Head of caudate nucleus (tissue), 42 donors: ENCODE data around the gene MAPK12.
A peak's percentile ranks its signal among the peaks of the same experiment; 100 is the strongest.

Experiments used
- DNase-seq, 42 donors: peaks; one replicate each; pipeline versions ENCODE4 v3.0.0 to v3.0.0-alpha.2; 2020 to 2021; ENCODE audit warnings: mixed read lengths in 7 of 42
- intact Hi-C: fragments of 100-400 bp; cut with DNase I; formaldehyde crosslinking; loops from one replicate; pipeline ENCODE4 v1.15.0; 2022

MAPK12 gene

GRCh38 chr22:50261615-50262459, at the start of gene MAPK12:
Gene MAPK12 (minus strand): TSS chr22:50261683. CDS start chr22:50261509, 174 bp downstream.
- peak in 3 of 42 donors; percentile 36 to 40 (median 37) for DNase-seq
- intact Hi-C loops: no loop called here

- intact Hi-C loops: no loop called here
- DNase-seq: no peak
These were observed 49.5 kb upstream of the MAPK12 start for GRCh38 chr22:50310949-50311444.

GRCh38 chr22:50310031-50310722, 48.7 kb upstream of the MAPK12 start:
- intact Hi-C loops: no loop called here
- no peak for DNase-seq

- no peak for DNase-seq
- intact Hi-C loops: no loop called here
These were observed 48.1 kb upstream of the MAPK12 start for GRCh38 chr22:50309601-50309991.

GRCh38 chr22:50308986-50309600, 47.6 kb upstream of the MAPK12 start:
- DNase-seq: peak in 1 of 42 donors; percentile 16
- intact Hi-C loops: no loop called here

GRCh38 chr22:50308597-50308935, 47.1 kb upstream of the MAPK12 start:
- DNase-seq: peak in 39 of 42 donors; percentile 44 to 80 (median 68)
- intact Hi-C loops: no loop called here

DNA sequence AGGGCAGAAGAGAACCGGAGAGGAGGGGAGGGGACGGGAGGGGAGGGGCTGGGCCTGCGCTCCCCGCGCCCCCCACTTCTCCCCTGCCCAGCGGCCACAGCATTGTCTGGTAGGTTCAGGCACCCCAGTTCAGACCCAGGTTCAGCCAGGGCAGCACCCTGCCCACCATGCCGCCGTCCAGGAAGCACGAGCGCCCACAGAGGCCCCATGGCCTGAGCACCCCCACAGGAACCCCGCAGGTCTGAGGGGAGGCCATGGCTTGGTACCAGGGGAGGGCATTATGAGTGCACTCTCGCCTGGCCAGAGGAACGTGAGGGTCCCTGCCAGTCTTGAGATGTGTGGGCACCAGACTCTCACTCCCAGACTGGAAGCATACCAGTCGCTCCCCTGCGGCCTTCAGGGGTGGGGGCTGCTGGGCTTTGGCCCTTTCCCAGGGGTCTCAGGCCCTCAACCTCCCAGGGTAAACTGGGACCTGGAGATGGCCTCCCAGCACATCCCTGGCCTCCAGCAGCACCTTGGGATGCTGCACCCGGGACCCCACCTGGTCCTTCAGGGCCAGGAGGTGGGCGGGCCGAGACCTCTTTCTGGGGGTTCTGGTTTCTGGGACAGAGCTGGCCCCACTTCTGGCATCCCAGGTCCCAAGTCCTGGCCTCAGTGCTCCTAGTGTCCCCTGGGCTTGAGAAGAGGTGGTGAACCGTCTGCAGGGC, 46.6 kb upstream of the MAPK12 start:
- intact Hi-C loops: no loop called here

GRCh38 chr22:50306753-50307749, 45.6 kb upstream of the MAPK12 start, which contains the start of gene PLXNB2:
Gene PLXNB2 (minus strand): TSS chr22:50307646. CDS start chr22:50290584, 17,062 bp downstream.
- intact Hi-C loops: no loop called here
- DNase-seq: peak; percentile 45 to 91 (median 82)

More for the DNA sequence above, 46.6 kb upstream of the MAPK12 start:
- DNase-seq: peak in 4 of 42 donors; percentile 13 to 42 (median 28)

DNA sequence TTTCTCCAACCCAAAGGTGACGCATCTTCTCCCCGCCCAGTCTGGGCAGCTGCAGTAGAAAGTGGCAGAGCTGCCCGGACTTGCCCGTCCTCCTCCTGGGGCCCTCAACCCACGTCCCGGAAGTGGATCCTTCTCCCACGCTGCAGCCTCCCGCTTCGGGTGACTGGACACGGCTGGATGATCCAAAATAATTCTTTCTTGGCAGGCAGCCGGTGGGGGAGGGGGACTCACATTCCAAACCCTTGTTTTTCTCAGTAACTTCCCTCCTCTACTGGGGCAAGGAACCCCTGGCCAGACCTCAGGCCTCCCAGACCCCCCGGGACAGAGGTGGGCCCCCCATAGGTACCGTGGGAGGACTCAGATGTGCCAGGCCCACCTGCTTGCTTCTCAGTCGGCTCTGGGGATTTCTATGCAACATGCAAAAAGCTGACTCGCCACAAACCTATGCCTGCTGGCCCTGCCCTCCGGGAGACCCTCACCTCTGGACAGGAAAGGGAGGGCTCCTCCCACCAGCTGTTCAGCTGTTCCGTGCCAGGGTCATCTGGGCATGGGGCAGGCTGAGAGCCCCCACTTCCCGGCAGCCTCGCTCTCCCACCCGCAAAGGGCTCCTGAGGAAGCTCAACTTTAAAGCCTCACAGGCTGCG, 44.6 kb upstream of the MAPK12 start:
- DNase-seq: peak in 35 of 42 donors; percentile 38 to 88 (median 59)
- intact Hi-C loops: no loop called here

- intact Hi-C loops: no loop called here
- DNase-seq: no peak
These were observed 44.0 kb upstream of the MAPK12 start for GRCh38 chr22:50305393-50305922.

- peak in 30 of 42 donors; percentile 31 to 78 (median 52) for DNase-seq
- intact Hi-C loops: no loop called here
These were observed 43.3 kb upstream of the MAPK12 start for GRCh38 chr22:50304528-50305392.

GRCh38 chr22:50303848-50304527, 42.5 kb upstream of the MAPK12 start:
- intact Hi-C loops: no loop called here
- DNase-seq: peak in 23 of 42 donors; percentile 31 to 73 (median 55)

- intact Hi-C loops: no loop called here
These were observed 42.0 kb upstream of the MAPK12 start for GRCh38 chr22:50303515-50303847.

DNA sequence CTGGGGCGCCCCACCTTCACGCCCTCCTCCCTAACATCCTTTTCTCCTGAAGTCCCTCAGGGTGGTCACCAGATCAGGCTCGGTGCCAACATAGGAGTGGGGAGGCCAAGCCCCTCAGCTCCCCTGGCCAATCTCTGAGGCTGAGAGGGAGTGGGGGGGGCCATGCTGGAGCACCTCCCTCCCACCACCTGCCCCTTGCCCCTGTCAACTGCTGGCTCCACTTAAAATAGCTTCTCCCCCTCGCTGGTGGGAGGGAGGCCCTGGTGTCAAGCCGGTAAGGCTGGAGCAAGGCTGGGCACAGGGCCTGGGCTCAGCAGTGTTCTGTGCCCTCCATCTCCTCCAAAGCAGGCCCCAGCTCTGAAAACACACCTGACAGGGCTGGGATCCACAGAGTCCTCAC, 41.1 kb upstream of the MAPK12 start:
- no peak for DNase-seq
- intact Hi-C loops: no loop called here

More at GRCh38 chr22:50303515-50303847, 42.0 kb upstream of the MAPK12 start:
- DNase-seq: peak in 8 of 42 donors; percentile 36 to 77 (median 62)

DNA sequence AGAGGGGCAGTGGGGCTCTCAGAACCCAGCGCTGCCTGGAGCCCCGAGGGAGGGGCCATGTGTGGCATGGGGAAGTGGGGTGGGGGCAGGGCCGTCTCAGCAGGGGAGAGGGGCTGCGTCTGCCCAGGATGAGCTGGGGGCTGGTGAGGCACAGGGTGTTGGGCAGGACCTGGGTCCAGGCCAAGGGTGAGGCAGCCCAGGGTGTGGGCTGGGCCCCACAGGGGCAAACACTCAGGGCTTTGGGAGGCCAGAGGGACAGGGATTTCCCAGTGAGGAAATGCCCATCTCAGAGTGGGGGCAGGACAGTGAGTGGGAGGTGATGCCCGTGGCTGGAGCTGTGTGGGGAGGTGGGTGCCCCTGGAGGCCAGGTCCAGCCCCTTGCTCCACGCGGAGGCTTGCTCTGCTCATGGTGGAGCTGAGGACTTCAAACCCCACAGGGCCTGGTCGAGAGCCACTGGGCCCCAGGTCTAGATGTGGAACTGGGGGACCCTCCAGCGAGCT, 40.6 kb upstream of the MAPK12 start:
- DNase-seq: peak in 1 of 42 donors; percentile 29
- intact Hi-C loops: no loop called here
